ENCODE results near the gene PCBP4.

Gene PCBP4

DNA sequence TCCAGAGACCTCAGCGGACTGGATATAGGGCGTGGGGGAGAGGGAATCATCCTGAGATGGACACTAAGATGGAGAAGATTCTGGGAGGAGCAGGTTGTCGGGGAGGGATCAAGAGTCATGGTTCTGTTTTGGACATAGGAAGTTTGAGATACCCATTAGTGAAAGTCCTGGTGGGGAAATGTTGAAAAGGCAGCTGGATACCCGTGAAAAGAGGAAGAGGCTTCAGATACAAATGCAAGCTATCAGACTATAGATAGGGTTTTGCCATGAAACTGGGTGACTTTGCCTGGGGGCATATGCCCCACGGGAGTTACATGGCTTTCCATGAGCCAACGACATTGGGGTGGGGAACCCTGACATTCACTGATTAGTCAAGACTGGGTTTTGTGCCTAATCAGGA, 13.1 kb downstream of the PCBP4 start:
- no peak for DNase-seq

DNA sequence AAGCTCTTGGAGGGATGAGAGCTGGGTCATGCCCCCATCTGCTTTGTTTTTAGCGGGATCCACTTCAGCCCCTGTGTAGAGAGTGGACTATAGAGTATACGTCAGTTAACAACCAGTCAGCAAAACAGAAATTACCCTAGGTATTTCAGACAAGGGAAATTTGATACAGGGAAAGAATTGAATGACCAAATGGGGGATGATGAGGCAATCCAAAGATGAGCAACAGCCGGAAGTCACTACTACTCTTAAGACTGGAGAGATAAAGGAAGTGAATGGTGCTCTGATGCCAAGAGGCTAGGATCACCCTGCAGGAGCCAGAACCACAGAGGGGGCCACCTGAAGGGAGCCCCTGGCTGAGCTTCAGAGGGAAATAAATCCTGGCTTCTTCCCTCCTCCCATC, 13.8 kb downstream of the PCBP4 start:
- no peak for DNase-seq

DNA sequence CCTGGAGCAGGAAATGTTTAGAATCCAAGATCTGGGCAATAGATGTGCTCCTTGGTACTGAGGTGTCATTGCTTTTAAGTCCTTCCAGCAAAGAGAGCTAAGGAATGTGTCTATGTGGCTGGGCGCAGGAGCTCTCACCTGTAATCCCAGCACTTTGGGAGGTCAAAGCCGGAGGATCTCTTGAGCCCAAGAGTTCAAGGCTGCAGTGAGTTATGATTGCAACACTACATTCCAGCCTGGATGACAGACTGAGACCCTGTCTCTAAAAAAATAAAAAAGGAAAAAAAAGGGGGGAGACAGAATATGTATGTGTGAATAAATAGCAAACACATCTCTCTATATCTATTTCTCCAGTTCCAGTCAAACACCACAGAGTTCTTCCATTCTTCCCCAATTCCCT, 16.4 kb downstream of the PCBP4 start:
- no peak for DNase-seq

DNA sequence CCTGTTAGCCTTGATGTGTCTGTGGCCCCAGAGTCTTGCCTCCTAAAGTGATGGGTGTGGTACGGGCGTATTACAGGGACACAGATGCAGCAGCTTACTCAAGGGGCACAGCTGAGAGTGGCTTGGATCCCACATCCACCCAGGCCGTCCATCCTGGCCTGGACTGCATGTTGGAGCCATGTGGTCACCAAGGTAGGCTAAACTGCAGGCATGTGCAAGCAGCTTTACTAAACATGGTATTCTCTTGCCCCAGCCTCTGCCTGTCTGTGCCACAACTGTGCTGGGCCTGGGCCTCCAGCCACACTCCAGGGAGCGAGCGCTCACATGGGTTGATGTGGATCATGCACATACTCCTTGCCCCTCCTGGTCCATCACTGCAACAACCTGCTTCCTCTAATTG, 18.1 kb downstream of the PCBP4 start:
- DNase-seq: no peak

DNA sequence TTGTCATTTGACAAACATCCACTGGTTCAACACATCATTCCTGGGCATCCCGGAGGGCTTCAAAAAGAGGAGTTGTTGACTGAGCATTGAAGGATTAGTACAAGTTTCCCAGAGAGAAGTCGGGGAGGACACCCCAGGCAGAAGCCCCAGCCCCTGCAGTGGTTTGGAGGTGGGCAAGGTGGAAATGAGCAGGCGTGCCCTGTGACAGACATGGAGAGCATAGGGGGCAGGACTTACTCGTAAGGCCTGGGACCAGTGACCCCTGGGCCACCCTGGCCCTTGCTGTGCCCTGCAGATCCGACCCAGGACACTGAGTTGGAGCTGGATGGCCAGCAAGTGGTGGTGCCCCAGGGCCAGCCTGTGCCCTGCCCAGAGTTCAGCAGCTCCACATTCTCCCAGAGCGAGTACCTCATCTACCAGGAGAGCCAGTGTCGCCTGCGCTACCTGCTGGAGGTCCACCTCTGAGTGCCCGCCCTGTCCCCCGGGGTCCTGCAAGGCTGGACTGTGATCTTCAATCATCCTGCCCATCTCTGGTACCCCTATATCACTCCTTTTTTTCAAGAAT, 19.2 kb downstream of the PCBP4 start:
- DNase-seq: no peak

DNA sequence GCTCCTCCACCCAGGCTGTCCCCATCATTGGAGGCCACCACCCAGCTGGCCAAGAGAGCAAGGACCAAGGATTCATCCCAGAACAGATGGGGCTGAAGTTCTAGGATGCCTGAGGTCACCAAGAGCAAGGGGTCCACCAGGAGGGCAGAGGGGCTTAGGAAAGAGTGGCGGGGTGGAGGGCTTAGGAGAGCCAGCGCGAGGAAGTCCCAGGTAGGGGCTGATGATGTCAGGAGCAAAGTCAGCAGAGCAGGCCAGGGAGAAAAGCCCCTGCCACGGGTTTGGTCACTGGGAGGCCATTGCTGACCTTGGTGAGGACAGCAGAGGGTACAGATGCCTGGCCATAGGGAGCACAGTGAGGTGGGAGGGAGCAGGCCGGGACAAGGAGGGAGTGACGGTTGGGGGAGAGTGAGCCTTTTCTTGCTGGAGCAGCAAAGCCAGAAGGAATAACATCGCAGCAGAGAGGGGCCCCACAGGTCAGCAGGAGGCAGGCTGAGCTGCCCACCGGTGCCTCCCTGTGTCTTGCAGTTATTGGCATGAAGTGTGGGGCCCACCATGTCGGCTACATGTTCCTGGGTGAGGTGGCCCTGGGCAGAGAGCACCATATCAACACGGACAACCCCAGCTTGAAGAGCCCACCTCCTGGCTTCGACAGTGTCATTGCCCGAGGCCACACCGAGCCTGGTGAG, 19.9 kb downstream of the PCBP4 start:
- DNase-seq: no peak

DNA sequence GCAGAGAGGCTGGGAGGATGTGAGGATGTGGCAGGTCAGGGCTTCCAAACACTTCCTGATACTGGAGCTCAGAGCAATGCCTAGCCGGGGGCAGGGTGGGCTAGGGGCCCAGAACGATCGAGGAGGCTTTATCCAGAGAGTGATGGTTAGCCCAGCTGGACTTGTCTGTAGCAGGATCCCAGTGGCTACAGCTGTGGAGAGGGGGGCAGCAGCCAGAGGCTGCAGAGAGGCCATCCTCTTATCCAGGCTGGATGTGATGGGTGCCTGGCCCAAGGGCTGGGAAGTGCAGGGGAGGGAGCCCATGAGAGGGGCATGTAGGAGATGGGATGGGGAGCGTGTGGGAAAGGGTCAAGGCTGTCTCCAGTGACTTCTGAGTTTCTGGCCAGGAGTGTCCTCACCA, 20.5 kb downstream of the PCBP4 start:
- no peak for DNase-seq

DNA sequence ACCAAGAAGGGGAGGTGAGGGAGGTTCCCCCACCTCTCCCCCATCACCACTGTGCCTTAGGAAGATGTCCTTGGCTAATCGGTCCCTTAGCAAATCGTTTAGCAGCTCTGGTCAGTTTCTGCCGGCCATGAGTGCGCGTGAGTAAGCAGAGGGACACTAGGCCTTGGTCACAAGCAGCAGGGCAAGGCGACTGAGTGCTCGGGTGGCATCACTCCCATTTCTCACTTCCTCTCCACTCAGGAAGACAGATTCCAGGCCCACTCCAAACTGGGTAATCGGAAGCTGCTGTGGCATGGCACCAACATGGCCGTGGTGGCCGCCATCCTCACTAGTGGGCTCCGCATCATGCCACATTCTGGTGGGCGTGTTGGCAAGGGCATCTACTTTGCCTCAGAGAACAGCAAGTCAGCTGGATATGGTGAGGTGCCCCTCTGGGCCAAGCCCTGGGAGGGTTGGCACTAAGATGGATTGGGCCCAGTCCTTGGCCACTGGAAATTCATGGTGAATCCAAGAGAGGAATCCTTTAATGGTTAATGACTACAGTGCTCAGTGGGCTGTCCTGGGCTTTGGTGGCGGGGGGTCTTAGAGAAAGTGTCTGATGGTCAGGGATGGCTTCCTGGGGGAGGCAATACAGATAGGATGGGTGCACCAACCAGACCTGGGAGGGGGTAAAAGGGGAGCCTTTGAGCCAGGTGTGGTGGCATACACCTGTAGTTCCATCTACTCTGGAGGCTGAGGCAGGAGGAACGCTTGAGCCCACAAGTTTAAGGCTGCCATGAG, 21.1 kb downstream of the PCBP4 start:
- DNase-seq: no peak

DNA sequence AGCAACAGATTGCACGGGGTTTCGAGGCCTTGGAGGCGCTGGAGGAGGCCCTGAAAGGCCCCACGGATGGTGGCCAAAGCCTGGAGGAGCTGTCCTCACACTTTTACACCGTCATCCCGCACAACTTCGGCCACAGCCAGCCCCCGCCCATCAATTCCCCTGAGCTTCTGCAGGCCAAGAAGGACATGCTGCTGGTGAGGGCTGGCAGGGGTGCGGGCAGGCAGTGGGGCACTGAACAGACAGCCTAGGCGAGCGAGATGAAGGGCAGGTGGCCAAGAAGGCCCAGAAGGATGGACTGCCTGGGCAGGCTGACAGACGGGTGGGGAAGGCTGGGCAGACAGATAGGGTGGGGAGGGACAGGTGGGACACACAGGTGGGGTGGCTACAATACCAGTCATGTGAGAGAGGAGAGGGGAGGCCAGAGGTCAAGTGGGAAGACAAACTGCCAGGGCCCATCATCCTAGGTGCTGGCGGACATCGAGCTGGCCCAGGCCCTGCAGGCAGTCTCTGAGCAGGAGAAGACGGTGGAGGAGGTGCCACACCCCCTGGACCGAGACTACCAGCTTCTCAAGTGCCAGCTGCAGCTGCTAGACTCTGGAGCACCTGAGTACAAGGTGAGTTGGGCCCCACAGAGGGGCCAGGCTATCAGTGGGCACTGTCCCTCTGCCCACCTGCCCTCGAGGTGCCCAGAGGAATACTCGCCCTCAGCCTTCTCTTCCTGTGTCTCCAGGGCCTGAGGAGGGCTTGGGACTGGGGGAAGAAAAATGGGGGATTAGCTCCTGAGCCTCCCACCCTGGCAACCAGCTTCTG, 22.0 kb downstream of the PCBP4 start:
- DNase-seq: no peak

DNA sequence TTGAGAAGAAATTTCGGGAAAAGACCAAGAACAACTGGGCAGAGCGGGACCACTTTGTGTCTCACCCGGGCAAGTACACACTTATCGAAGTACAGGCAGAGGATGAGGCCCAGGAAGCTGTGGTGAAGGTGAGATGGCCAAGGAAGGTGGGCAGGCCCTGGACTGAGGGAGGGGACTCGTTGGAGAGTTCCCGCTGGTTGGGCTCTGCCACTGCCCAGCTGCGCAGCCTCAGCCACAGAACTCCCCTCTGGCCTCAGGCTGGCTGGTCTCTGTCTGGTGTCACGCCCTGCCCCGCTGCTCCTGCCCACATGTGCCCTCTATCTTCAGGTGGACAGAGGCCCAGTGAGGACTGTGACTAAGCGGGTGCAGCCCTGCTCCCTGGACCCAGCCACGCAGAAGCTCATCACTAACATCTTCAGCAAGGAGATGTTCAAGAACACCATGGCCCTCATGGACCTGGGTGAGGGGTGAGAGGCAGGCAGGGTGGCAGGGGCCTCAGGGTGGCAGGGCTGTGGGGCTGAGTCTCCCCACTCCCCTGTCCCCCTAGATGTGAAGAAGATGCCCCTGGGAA, 22.7 kb downstream of the PCBP4 start:
- no peak for DNase-seq

DNA sequence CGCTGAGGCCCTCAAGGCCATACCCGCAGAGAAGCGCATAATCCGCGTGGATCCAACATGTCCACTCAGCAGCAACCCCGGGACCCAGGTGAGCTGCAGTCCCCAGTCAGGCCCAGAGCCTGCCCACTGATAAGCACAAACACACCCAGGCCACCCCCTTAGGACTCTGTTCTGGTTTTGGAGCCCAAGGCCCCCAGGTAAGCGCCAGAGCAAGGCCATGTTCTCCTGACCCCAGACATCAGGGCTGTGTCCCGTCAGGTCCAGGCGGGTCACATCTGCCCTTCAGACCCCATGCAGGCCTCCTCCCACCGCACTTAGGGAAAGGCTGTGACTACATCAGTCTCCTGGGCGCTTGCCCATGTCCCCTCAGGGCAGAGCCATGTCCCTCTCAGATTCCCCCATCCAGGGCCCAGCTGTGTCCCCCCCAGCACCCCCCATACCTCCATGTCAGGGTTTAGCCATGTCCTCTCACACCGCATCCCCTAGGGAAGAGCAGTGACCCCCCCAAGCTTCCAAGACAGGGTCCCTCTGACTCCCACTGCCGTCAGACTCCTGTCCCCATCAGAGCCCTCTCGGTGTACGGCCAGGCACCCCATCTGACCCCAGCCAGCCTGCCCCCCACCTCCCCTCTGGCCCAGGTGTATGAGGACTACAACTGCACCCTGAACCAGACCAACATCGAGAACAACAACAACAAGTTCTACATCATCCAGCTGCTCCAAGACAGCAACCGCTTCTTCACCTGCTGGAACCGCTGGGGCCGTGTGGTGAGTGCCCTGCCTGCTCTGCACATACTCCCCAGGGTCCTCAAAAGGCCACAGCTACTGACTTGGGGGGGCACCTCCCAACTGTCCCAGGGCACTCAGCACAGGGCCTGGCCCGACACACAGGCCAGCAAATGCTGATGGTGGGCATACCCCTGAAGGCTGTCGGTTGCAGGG, 23.5 kb downstream of the PCBP4 start:
- DNase-seq: no peak

DNA sequence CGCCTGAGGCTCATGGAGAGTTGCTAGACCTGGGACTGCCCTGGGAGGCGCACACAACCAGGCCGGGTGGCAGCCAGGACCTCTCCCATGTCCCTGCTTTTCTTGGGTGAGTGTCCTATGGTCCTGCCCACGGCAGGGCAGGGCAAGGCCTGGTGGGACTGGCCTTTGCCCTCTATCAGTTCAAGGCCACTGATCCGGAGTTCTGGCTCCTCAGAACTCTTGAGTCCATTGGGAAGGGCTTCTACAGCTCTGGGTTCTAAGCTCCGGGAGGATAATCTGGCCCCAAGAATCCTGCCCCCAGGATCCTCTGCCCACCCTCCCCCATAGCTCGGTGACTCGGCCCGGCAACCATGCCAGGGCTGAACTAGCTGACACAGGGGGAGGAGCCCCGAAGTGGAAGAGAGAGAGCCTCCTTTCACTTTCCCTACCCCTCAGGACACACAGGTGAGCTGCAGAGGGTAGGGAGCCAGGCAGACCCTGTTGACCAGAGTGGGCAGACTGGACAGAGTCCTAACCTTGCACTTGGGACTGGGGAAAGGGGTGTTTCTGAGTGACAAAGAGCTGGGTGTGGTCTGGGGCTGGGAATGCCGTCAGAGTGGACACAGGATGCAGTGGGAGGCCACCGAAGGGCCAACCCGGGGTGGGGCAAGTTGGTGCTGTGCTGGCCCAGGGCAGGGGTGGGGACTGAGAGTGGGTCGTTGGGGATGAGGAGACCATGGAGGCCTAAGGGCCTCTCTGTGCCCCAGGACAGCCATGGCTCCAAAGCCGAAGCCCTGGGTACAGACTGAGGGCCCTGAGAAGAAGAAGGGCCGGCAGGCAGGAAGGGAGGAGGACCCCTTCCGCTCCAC, 24.4 kb downstream of the PCBP4 start:
- no peak for DNase-seq

DNA sequence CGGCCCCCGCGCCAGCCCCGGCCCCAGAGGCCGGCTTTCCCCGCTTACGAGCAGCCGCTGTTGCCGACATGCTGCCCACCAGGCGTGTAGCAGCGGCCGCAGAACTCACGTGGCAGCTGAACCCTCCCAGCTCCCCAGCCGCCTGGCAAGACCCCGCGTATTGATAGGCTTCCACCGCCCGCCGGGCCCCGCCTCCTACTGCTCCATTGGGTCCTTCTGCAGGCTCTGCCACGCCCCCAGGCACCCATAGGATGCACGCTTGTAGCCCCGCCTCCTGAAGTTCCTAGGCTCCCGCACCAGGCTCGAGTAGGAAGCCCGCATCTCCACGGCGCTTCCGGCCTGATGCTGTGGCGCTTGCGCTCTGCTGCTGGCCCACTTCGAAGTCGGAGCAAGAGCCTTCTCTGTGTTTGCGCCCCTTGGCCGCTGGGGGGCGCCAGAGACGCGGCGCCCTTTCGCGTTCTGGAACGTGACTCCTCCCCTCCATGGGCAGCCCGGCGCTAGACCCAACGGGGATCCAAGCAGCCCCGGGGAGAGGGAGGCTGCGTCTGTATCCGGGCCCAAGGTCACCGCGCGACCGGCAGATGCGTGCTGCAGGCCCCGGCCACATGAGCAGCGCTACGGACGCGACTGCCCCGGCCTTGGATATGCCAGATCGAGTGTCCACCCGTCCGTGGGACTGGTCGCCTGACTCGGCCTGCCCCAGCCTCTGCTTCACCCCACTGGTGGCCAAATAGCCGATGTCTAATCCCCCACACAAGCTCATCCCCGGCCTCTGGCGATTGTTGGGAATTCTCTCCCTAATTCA, 25.3 kb downstream of the PCBP4 start, which contains the start of the genes PARP3 and RRP9:
Gene PARP3, plus strand, starts transcription at position 566 of the 805 bp plus-strand sequence. CDS start 993 bp downstream, outside the sequence.
Gene RRP9, minus strand, starts transcription at position 107 of the 805 bp plus-strand sequence. Its CDS starts 37 bp downstream, at position 70.
- DNase-seq: peak; percentile 98

DNA sequence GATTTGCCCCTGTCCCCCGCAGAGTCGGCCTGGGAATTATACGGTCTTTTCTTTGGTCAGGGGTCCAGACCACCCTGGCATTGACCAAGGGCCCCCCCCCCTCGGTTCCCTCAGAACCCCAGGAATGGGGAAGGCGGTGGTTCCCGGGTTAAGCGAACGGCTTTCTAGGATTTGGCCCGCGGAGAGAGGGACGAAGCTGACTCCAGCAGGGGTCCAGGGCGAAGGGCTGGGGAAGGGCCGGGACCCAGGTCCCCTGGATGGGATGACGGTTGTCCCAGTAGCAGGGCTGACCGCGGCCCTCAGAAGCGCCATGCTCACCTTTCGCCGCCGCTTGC, 25.8 kb downstream of the PCBP4 start:
- no peak for DNase-seq

DNA sequence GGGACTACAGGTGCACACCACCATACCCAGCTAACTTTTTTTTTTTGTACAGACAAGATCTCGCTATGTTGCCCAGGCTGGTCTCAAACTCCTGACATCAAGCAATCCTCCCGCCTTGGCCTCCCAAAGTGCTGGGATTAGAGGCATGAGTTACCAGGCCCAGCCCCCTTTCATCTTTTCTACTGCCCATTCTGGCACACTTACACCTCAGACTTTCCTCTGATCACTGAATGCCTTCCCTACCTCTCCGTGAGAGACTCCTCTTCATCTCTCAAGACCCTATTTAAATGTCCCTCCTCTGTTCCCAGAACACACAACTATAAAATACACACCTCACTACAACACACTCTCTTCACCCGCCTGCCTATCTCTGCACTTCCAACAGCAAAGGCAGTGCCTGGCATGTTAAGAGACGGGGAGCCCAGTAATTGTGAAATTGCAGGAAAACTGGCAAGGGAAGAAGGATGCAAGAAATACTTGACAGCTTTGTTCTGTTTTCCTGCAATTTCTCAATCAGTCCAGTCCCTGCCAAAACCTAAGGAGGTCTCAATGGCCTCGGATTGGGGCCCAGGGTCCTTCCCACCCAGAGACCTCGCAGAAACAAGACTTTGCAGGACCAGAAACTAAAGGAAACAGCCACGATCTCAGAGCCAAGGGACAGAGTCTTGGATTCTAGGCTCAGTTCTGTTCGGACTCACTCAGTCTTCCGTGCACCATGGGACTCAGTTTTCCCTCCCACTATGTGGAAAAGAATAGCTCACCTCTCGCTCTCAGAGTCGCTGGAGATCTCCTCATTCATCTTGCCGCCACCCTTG, 26.4 kb downstream of the PCBP4 start:
- no peak for DNase-seq

DNA sequence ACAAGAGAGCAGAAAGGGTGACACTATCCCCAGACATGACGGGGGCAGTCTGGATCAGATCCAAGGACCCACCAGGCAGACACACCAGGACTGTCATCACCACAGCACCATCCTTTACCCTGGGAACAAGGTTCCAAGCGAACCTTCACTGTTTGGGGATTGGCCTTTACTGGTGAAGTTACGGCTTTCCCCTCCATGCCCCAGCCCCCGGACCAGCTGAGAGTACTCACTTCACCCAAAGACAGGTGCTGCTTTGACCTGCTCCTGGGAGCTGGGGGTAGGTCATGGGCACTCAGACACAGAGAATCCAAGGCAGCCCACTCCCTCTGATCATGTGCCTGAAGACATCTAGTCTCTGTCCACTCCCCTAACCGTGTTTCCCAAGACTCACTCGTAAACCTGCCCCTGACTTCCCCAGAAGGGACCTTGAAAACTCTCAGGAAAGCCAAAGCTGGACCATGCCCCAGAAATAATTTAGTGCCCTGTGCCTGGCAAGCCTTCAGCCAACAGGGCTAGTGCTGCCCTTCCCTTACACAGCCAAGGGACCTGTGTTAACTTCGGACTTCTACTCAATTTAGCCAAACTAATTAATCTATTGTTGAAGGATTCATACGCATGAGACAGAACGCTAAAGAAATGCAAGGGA, 28.4 kb downstream of the PCBP4 start:
- no peak for DNase-seq

DNA sequence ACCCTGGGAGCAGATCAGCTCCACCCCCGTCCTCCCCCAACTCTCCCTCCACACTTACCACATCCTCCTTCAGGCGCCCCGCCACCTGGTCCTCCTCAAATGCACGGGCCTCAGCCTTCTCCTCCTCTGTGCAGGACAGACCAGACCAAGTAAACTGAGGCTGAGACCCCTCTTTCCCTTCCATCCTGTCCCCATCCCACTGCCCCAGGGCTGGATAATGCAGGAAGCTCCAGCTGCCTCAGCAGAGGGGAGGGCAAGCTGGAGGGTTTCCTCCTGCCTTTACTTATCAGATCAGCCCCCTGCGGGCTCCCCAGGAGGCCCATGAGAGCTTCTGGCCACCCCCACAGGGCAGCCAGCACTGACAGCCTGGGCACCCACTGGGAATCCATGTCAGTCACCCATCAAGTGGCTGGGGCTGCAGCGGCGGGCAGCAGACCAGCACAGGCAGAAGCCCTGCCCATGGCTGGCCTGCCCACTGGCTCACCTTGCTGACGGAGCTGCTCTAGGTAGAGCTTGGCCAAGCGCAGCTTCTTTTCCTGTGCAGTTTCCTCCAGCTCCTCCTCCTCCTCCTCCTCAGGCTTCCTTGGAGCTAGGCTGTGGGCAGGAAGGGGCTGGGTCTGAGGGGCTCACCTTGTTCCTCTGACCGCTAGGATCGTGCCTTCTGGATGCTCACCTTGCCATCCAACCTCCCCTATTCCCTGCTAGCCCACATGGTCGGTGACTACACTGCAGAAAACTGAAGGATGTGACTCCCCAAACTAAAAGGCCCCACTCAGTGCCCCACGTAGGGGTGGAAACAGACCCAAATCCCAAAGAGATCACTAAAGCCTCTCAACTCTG, 29.4 kb downstream of the PCBP4 start:
- no peak for DNase-seq

DNA sequence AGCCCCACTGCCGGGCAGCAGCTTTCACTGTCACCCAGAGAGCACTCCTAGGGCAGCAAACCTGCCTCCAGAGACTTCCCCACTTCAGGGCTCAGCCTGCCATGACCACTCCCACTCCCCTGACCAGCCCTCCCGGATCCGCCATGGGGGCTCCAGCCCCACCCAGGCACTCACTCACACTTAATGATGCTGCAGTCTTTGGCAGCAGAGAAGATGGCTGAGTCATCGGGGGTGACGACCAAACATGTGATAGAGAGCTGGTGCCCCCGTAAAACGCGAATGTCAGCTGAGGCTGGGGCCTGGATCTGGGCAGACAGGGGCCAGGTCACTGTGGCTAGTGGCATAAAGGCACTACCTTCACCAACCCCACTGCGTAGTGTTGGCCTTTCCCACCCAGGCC, 30.2 kb downstream of the PCBP4 start:
- DNase-seq: no peak
